ENCODE results near the gene MT1F. TPM values are rescaled to one million over a fixed set of nuclear protein-coding genes. Genes with fewer than 3 reads are reported as not detected.

The MT1F gene
- total RNA-seq, 1 donor from 2014 or later: 12.7 TPM

GRCh38 chr16:56689171-56689570, 31.4 kb downstream of the MT1F start:
- H3K4me1 Mint-ChIP-seq (ENCODE audit: unreplicated experiment): peaks cover 35% of the 10 kb centered on the region

GRCh38 chr16:56690420-56691122, 32.8 kb downstream of the MT1F start:
- no peak overlapping the region for H3K4me3 Mint-ChIP-seq (ENCODE audit: unreplicated experiment)
- H3K27ac Mint-ChIP-seq (ENCODE audit: unreplicated experiment): no peak overlapping the region
- H3K9me3 Mint-ChIP-seq (ENCODE audit: unreplicated experiment): peaks cover 9% of the 10 kb centered on the region
- TF ChIP-seq CTCF (IDR thresholded peaks at IDR 0.05): no peak
- peaks cover 30% of the 10 kb centered on the region for H3K4me1 Mint-ChIP-seq (ENCODE audit: unreplicated experiment)
- H3K27me3 Mint-ChIP-seq (ENCODE audit: unreplicated experiment): no peaks in the 10 kb centered on the region
- H3K36me3 Mint-ChIP-seq (ENCODE audit: unreplicated experiment): peaks cover 8% of the 10 kb centered on the region
- no peak for DNase-seq (ENCODE audit: extremely low spot score, unreplicated experiment)

More at GRCh38 chr16:56689171-56689570, 31.4 kb downstream of the MT1F start:
- Mint-ChIP-seq H3K27ac (ENCODE audit: unreplicated experiment) (peak overlapping the region; percentile 75), H3K9me3 (ENCODE audit: unreplicated experiment) (peaks cover 9% of the 10 kb centered on the region), H3K27me3 (ENCODE audit: unreplicated experiment) (no peaks in the 10 kb centered on the region), H3K36me3 (ENCODE audit: unreplicated experiment) (peaks cover 8% of the 10 kb centered on the region), H3K4me3 (ENCODE audit: unreplicated experiment) (no peak overlapping the region)
- DNase-seq (ENCODE audit: extremely low spot score, unreplicated experiment): no peak
- no peak for TF ChIP-seq CTCF (IDR thresholded peaks at IDR 0.05)

GRCh38 chr16:56691885-56692284, 34.1 kb downstream of the MT1F start:
- Mint-ChIP-seq H3K36me3 (ENCODE audit: unreplicated experiment) (peaks cover 3% of the 10 kb centered on the region), H3K4me1 (ENCODE audit: unreplicated experiment) (peaks cover 30% of the 10 kb centered on the region), H3K9me3 (ENCODE audit: unreplicated experiment) (peaks cover 4% of the 10 kb centered on the region), H3K27ac (ENCODE audit: unreplicated experiment) (peak overlapping the region; percentile 73), H3K4me3 (ENCODE audit: unreplicated experiment) (no peak overlapping the region), H3K27me3 (ENCODE audit: unreplicated experiment) (no peaks in the 10 kb centered on the region)
- DNase-seq (ENCODE audit: extremely low spot score, unreplicated experiment): no peak
- no peak for TF ChIP-seq CTCF (IDR thresholded peaks at IDR 0.05)

GRCh38 chr16:56695246-56695645, 37.5 kb downstream of the MT1F start:
- Mint-ChIP-seq H3K9me3 (ENCODE audit: unreplicated experiment) (no peaks in the 10 kb centered on the region), H3K4me1 (ENCODE audit: unreplicated experiment) (peaks cover 18% of the 10 kb centered on the region), H3K27ac (ENCODE audit: unreplicated experiment) (no peak overlapping the region), H3K36me3 (ENCODE audit: unreplicated experiment) (no peaks in the 10 kb centered on the region), H3K4me3 (ENCODE audit: unreplicated experiment) (no peak overlapping the region), H3K27me3 (ENCODE audit: unreplicated experiment) (no peaks in the 10 kb centered on the region)
- TF ChIP-seq CTCF (IDR thresholded peaks at IDR 0.05): no peak
- no peak for DNase-seq (ENCODE audit: extremely low spot score, unreplicated experiment)

GRCh38 chr16:56697456-56698155, 39.8 kb downstream of the MT1F start:
- DNase-seq (ENCODE audit: extremely low spot score, unreplicated experiment): no peak
- no peaks in the 10 kb centered on the region for H3K9me3 Mint-ChIP-seq (ENCODE audit: unreplicated experiment)
- no peak overlapping the region for H3K4me3 Mint-ChIP-seq (ENCODE audit: unreplicated experiment)
- peaks cover 13% of the 10 kb centered on the region for H3K4me1 Mint-ChIP-seq (ENCODE audit: unreplicated experiment)
- H3K27me3 Mint-ChIP-seq (ENCODE audit: unreplicated experiment): no peaks in the 10 kb centered on the region
- no peaks in the 10 kb centered on the region for H3K36me3 Mint-ChIP-seq (ENCODE audit: unreplicated experiment)
- no peak for TF ChIP-seq CTCF (IDR thresholded peaks at IDR 0.05)
- H3K27ac Mint-ChIP-seq (ENCODE audit: unreplicated experiment): no peak overlapping the region
